DMS79 treated with DMSO at 0.1 percent for 48 hours (cell line): ENCODE results near the gene MORC2.

Experiments
- DNase-seq: peaks from one replicate; lab custom pipeline; 2025; lab: John Stamatoyannopoulos, UW

Gene MORC2

DNA sequence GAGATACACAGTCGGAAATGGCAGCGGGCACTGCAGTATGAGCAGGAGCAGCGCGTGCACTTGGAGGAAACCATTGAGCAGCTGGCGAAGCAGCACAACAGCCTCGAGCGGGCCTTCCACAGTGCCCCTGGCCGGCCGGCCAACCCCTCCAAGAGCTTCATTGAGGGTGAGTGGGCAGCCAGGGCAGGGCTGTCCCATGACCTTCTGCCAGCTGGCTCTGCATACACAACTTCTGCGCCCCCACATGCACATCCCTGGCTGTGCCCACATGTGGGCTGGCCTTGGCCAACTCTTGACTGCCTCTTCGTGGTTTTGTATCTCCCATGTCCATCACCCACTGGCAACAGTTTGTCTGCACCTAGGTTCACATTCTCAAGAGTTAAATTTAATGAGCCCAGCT is 81.1 kb downstream of the MORC2 start:
- no peak for DNase-seq

DNA sequence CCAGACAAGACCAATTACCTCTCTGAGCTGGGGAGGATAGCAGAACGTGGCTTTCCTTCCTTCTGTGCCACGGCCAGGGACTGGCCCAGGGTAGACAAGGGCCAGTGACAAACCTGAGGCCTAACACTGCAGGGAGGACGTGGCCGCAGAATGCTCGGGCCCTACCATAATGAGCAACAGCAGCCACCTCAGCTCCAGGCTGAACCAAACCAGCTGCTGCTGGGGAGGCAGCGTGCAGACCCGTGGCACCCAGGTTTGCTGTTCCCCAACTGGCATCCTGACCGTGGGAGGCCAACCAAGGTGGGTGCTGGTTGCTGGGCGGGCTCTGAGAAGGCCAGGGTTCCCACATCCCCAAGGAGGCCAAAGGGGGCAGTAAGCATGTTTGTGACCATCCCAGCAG is 83.0 kb downstream of the MORC2 start:
- DNase-seq, result no peak

GRCh38 chr22:30885001-30885366 is 83.6 kb downstream of the MORC2 start:
- no peak for DNase-seq

DNA sequence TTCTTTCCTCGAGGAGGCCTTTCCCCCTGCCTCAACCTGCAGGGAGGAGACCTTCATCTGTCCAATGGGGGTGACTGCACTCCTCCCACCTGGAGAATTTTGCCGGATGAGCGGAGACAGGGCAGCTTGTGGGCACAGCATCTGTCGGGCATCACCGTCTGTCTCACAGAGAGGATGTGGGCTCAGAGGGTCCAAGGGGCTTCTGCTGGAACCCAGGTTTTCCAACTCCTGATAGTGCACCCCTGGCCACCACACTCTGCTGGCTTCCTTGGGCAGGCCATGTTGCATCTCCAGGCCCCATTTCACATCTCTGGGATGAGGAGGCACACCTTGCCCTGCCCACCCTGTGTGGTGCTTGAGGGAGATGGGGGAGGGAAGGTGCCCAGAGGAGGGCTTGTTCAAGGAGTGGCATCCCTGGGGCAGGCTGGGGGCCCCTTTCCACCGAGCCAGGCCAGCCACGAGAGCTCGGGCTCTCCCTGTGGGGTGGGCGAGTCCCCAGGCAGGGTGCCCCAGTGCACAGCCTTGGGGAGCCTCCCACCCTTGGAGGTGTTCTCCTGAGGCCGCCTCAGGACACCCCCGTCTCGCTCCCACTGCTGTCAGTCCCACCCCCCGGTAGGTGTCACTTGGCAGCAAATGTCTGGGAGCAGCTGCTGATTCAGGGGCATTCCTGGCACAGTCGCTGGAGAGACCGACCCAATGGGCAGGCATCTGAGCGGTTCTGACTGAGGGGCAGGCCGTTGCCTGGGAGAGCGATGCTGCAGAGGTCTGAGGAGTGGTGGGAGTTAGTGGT is 84.2 kb downstream of the MORC2 start:
- DNase-seq, result no peak

- DNase-seq, result no peak
These were observed 84.9 kb downstream of the MORC2 start for GRCh38 chr22:30883586-30884145.

GRCh38 chr22:30882974-30883533 is 85.5 kb downstream of the MORC2 start:
- no peak for DNase-seq

- no peak for DNase-seq
These were observed 86.3 kb downstream of the MORC2 start for GRCh38 chr22:30882184-30882717.

DNA sequence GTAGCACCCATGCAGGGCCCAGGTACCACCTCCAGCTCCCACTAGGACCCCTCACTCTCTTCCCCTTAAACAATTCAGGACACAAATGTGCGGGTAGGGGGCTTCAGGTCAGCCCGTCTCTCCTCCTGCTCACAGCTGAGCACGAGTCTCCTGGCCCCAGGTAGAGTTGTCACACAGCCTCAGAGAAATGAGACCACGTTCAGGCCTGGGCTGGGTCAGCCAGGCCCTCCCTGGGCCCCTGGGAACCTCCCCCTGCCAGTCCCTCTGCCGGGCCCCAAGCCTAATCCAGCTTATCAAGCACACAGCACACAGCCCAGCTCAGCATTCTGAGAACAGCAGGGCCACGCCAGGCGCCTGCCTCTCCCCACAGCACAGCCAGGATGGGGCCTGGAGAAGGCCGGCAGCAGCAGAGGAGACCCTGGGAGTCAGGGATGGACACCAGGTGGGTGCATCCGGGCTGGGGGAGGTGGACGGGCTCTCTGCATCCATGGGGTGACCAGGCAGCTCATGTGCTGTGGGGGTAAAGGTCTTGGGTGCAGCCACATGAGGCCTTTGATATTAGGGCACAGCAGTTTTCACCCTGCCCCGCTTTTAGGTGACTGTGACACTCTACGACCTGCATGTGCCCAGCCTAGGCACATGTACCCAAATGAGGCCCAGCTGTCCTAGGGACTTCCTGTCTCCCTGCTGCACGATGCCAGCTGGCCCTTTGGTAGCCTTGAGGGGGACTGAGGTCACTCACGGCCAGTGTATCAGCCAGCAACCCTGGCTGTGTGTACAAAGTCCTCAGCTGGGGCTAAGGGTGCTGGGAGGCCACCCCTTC is 87.0 kb downstream of the MORC2 start:
- no peak for DNase-seq

GRCh38 chr22:30880847-30881246 is 87.7 kb downstream of the MORC2 start:
- DNase-seq, result no peak

DNA sequence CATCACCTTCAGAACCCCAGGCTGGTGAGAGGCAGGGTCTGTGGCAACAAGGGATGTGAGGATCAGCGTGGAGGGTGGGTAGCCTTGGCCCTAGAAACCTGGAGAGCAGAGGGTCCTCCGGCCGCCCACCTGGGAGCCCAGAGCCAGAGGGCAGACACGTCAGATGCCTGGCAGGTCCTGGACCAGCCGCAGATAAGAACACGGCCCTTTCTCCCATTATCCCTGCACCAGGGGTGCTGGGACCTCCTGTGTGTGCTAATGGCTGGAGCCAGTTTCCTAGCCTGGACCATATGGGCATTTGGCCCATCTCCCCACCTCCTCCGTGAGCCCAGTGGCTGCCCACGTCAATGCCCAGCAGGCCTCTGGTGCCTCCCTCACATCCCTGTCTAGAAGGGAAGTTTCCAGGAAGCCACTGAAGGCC is 88.4 kb downstream of the MORC2 start:
- no peak for DNase-seq

DNA sequence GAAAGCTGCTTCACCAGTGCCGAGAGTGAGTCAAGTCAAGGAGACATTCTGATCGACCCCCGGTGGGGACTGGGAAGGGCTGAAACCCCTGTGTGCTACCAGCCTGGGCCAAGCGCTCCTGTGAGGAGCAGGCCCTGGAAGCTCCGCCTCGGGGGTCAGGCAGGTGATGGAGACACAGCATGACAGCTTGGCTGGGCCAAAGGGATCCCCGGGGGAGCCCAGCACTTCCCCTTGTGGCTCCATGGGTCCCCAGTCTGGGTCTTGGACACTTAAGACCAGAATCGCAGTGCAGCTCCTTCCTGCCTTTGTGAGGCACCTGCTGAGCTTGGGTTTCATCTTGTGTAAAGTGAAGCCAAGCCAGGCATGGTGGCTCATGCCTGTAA is 89.2 kb downstream of the MORC2 start:
- DNase-seq, result no peak

DNA sequence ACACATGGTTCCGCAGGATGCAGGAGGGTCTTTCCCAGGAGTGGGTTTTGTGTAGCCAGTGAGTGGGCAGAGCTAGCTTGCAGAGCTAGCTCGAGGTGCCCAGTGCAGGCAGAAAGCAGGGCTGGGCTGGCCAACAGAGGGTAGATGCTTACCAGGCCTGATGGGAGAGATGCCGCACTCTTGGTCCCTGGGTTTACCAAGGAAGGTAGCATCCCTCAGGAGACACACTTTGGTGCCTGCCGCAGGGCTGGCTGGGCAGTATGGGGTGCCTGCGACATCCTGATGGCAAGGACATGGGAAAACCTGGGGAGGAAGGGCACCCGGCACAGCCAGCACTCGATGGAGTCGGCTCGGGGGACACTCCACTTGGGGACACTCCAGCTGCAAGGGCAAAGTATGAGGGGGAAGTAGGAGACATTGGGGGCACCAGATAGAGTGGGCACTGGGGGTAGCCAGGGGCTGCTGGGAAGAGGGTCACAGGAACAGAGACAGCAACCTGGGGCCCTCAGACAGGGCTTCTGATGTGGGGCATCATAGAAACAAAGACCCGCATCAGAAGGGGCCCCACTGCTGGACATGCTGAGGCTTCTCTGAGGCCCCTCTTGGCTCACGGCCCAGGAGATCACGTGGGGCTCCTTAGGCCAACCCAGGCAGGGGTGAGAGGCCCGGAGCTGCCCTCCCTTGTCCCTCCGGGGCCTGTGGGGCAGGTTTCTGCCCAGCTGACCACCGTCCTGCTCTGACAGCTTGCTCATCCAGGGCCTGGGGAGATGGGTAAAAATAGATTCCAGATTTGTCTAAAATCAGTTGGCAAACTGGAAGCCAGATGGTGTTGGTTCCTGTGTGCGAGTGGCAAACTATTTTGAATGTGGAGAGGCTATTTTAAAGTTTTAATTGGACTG is 89.8 kb downstream of the MORC2 start:
- DNase-seq, result no peak

- no peak for DNase-seq
These were observed 90.7 kb downstream of the MORC2 start for GRCh38 chr22:30877662-30878515.

- peak; percentile 15 for DNase-seq
These were observed 91.5 kb downstream of the MORC2 start for GRCh38 chr22:30876915-30877553.

- no peak for DNase-seq
These were observed 92.3 kb downstream of the MORC2 start for GRCh38 chr22:30876221-30876751.

DNA sequence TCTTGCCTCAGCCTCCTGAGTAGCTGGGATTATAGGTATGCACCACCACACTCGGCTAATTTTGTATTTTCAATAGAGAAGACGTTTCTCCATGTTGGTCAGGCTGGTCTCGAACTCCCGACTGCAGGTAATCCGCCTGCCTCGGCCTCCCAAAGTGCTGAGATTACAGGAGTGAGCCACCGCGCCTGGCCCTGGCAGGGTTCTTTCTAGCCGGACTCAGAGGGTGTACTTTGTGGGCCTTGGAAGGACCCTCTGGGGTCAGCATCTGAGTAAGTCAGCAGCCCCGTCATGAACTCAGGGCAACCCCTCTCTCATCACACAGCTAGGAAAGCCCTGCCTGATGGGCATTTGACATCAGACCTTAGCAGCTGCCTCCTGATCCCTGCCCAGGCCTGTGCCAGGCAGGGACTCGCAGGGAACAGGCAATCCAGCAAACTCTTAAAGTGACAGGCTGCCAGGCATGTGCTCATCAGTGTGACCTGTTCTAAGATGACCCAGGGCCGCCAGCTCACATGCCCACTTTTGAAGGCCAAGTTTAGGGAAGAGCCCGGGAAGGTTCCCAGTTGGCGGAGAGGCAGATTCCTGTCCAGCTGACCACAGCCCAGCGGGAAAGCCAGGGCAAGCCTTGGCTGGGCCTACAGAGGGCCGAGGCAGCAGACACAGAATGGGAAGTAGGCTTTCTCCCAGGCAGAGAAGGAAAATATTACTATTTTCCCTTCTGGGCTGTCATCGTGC is 92.9 kb downstream of the MORC2 start:
- DNase-seq, result no peak
